IMR-90 (cell line): ENCODE data around the gene CMSS1. TPM values are rescaled to one million over a fixed set of nuclear protein-coding genes. Genes with fewer than 3 reads are reported as not detected.

ENCODE experiments used
- ATAC-seq: fragments of 200-7000 bp; cut with Tn5 transposase; 2 replicates; pipeline ENCODE4 v1.9.1; 2020; ENCODE audit warnings: low read depth, mild to moderate bottlenecking, moderate library complexity
- BruUV-seq: library from RNA; stranded (reverse); fragments of 400-500 nt; replicated peaks from 2 replicates; lab custom pipeline; 2021; lab: Mats Ljungman, UMichigan
- CTCF ChIA-PET: fragments of 300-600 bp; formaldehyde crosslinking; extraction: SDS; loops from one replicate; lab custom pipeline; 2021; ENCODE audit warnings: antibody characterized with exemption; lab: Yijun Ruan, JAX
- POLR2A ChIA-PET: fragments of 300-600 bp; sonication (Branson Sonifier 250); formaldehyde crosslinking; loops from one replicate; lab custom pipeline; 2022; ENCODE audit warnings: antibody characterized with exemption; ENCODE audit not compliant: unreplicated experiment; lab: Charles Lee
- DNase-seq: peaks from one replicate; pipeline ENCODE4 v3.0.0; 2013
- H2AFZ ChIP-seq: replicated peaks from 2 replicates; pipeline ENCODE3; 2013; ENCODE audit warnings: low read length, mild to moderate bottlenecking; ENCODE audit not compliant: poor library complexity
- H2AK5ac ChIP-seq: 2 replicates; pipeline ENCODE4 v1.6.1; 2013; ENCODE audit warnings: low read depth, low read length, inconsistent platforms
- H2AK9ac ChIP-seq: replicated peaks from 2 replicates; pipeline ENCODE3; 2013; ENCODE audit warnings: mild to moderate bottlenecking, low read depth, low read length, moderate library complexity; ENCODE audit not compliant: poor library complexity
- H2BK120ac ChIP-seq: 2 replicates; pipeline ENCODE4 v1.6.1; 2013; ENCODE audit warnings: low read depth, low read length, inconsistent platforms
- H2BK15ac ChIP-seq: 3 replicates; pipeline ENCODE4 v1.6.1; 2013; ENCODE audit warnings: low read depth, low read length, inconsistent platforms
- H2BK20ac ChIP-seq: 2 replicates; pipeline ENCODE4 v1.6.1; 2013; ENCODE audit warnings: low read depth, mild to moderate bottlenecking, inconsistent platforms, low read length, moderate library complexity
- H2BK5ac ChIP-seq: 2 replicates; pipeline ENCODE4 v1.6.1; 2013; ENCODE audit warnings: mild to moderate bottlenecking, low read depth, low read length, inconsistent platforms; ENCODE audit not compliant: poor library complexity, severe bottlenecking
- H3K14ac ChIP-seq: replicated peaks from 2 replicates; pipeline ENCODE4 v1.6.1; 2013; ENCODE audit warnings: low read depth, low read length, inconsistent platforms
- H3K18ac ChIP-seq: 2 replicates; pipeline ENCODE4 v1.6.1; 2013; ENCODE audit warnings: low read depth, low read length, control low read depth
- H3K23ac ChIP-seq: 2 replicates; pipeline ENCODE4 v1.6.1; 2013; ENCODE audit warnings: low read depth, low read length, inconsistent platforms
- H3K27ac ChIP-seq: 2 replicates; pipeline ENCODE4 v1.5.1; 2013; ENCODE audit warnings: mild to moderate bottlenecking, control low read depth, low read length; ENCODE audit not compliant: insufficient read depth
- H3K27me3 ChIP-seq: 2 replicates; pipeline ENCODE4 v1.6.1; 2013; ENCODE audit warnings: low read length; ENCODE audit not compliant: control insufficient read depth, insufficient read depth
- H3K36me3 ChIP-seq: 2 replicates; pipeline ENCODE4 v1.6.1; 2013; ENCODE audit warnings: low read length, mixed read lengths; ENCODE audit not compliant: control insufficient read depth, insufficient read depth
- H3K4ac ChIP-seq: 2 replicates; pipeline ENCODE4 v1.6.1; 2013; ENCODE audit warnings: low read depth, low read length, inconsistent platforms
- H3K4me1 ChIP-seq: 2 replicates; pipeline ENCODE4 v1.6.1; 2013; ENCODE audit warnings: low read length, mixed read lengths; ENCODE audit not compliant: control insufficient read depth, insufficient read depth
- H3K4me2 ChIP-seq: 2 replicates; pipeline ENCODE4 v1.6.1; 2013; ENCODE audit warnings: low read depth, mild to moderate bottlenecking, control low read depth, low read length, moderate library complexity
- H3K4me3 ChIP-seq: 2 replicates; pipeline ENCODE4 v1.5.1; 2013; ENCODE audit warnings: low read depth, mild to moderate bottlenecking, control low read depth, low read length, moderate library complexity; ENCODE audit not compliant: insufficient read depth
- H3K56ac ChIP-seq: 2 replicates; pipeline ENCODE4 v1.6.1; 2013; ENCODE audit warnings: low read length, inconsistent platforms; ENCODE audit not compliant: insufficient read depth; ENCODE audit errors: extremely low read depth
- H3K79me1 ChIP-seq, 2 experiments: 2 replicates each; pipeline ENCODE4 v1.6.1; 2013; ENCODE audit warnings: low read length in 2 of 2, inconsistent platforms in 1 of 2, low read depth in 1 of 2
- H3K9ac ChIP-seq: 2 replicates; pipeline ENCODE4 v1.6.1; 2013; ENCODE audit warnings: low read depth, low read length, control low read depth
- H3K9me1 ChIP-seq: 2 replicates; pipeline ENCODE4 v1.6.1; 2013; ENCODE audit warnings: low read length, inconsistent platforms; ENCODE audit not compliant: insufficient read depth
- H3K9me3 ChIP-seq: 2 replicates; pipeline ENCODE4 v1.6.1; 2013; ENCODE audit warnings: low read length; ENCODE audit not compliant: control insufficient read depth, insufficient read depth
- H4K20me1 ChIP-seq: 2 replicates; pipeline ENCODE4 v1.6.1; 2013; ENCODE audit warnings: low read length, inconsistent platforms; ENCODE audit not compliant: insufficient read depth
- H4K5ac ChIP-seq: 2 replicates; pipeline ENCODE4 v1.6.1; 2013; ENCODE audit warnings: mild to moderate bottlenecking, low read depth, low read length, control low read depth
- H4K8ac ChIP-seq, 2 experiments: 2 replicates each; pipeline ENCODE4 v1.6.1; 2013; ENCODE audit warnings: low read depth in 2 of 2, low read length in 2 of 2, control low read depth in 1 of 2, inconsistent platforms in 1 of 2
- H4K91ac ChIP-seq: 2 replicates; pipeline ENCODE4 v1.6.1; 2013; ENCODE audit warnings: low read depth, low read length, inconsistent platforms; ENCODE audit not compliant: insufficient read depth
- FOS ChIP-seq: fragments of 150-350 bp; IDR thresholded peaks from 2 replicates; pipeline ENCODE4 v1.6.1; 2016; ENCODE audit warnings: low read depth, low read length
- WGBS, 2 experiments: methylation state at CpG; one replicate each; pipeline versions ENCODE4 v1.1.5 to v1.1.7; 2013; ENCODE audit warnings: missing lambda C conversion rate in 2 of 2; ENCODE audit not compliant: insufficient read length in 1 of 2; ENCODE audit errors: extremely low coverage in 2 of 2; 5-methylcytosine and 5-hydroxymethylcytosine counted together
- dilution Hi-C: fragments of 300-500 bp; cut with HindIII; formaldehyde crosslinking; loops from one replicate; pipeline ENCODE4 v1.14.3; 2018; ENCODE audit warnings: low sequenced_read_pairs; ENCODE audit not compliant: unreplicated experiment
- in situ Hi-C: fragments of 300-500 bp; cut with MboI; formaldehyde crosslinking; loops from 3 replicates; pipeline ENCODE4 v1.14.3; 2019; ENCODE audit warnings: low sequenced_read_pairs, inconsistent platforms, mixed read lengths
- intact Hi-C: fragments of 100-400 bp; cut with micrococcal nuclease; formaldehyde crosslinking; loops from 2 replicates; pipeline ENCODE4 v1.10.0; 2022
- polyA plus RNA-seq, 3 experiments: library from polyadenylated mRNA; depleted of rRNA; stranded (reverse); fragments of >200 nt; gene quantifications; 2 replicates each; pipeline ENCODE4 v1.2.3, GENCODE V29; 2012; ENCODE audit warnings: low replicate concordance in 1 of 3
- total RNA-seq: library from RNA; depleted of rRNA; stranded (reverse); fragments of >200 nt; gene quantifications from 2 replicates; pipeline ENCODE4 v1.2.3, GENCODE V29; 2012
- TF ChIP-seq, protein P1 (sequence below): fragments of 150-350 bp; IDR thresholded peaks from 2 replicates; pipeline ENCODE4 v1.6.1; 2017; ENCODE audit warnings: mild to moderate bottlenecking, antibody characterized with exemption, low read length, low read depth

CMSS1 gene
- total and polyA plus RNA-seq, 2 of the 4 experiments (the other 2 are of a cell fraction) = 12.5 to 13.6 TPM

- peak; percentile 60; the same call in 1 of the 2 replicates for ATAC-seq
- Histone ChIP-seq H3K9me1 (no peaks in the 10 kb centered on the region), H4K20me1 (no peaks in the 10 kb centered on the region), H3K4ac (no peak overlapping the region; the same call in 1 of the 2 replicates), H3K27me3 (no peaks in the 10 kb centered on the region), H3K56ac (no peak overlapping the region), H3K9me3 (no peaks in the 10 kb centered on the region), H3K4me1 (peaks cover 5% of the 10 kb centered on the region; the same call in 1 of the 2 replicates), H4K8ac (no peak overlapping the region), H3K4me3 (no peak overlapping the region), H2AFZ (no peak overlapping the region), H3K27ac (no peak overlapping the region), H3K36me3 (no peaks in the 10 kb centered on the region), H2AK5ac (no peak overlapping the region), H2AK9ac (no peak overlapping the region), H2BK20ac (no peak overlapping the region), H2BK5ac (no peak overlapping the region), H3K23ac (no peak overlapping the region), H2BK15ac (no peak overlapping the region), H3K4me2 (no peak overlapping the region), H3K14ac (peak overlapping the region; percentile 16; the same call in 1 of the 2 replicates), H4K5ac (no peak overlapping the region), H2BK120ac (no peak overlapping the region), H3K18ac (peak overlapping the region; percentile 64; the same call in 1 of the 2 replicates), H4K91ac (no peak overlapping the region), H3K9ac (no peak overlapping the region), H3K79me1 (peaks cover 0 to 6% of the 10 kb centered on the region in 2 experiments; a peak in 1 of 4 replicates)
- peak; percentile 74 for DNase-seq
- CTCF ChIA-PET = no interaction called here
- intact Hi-C loops (no loop called here), in situ Hi-C loops (no loop called here), dilution Hi-C loops (no loop called here)
- BruUV-seq = no TSS peak
- no CpG with 5 or more reads among the region's 3 CpGs for WGBS, 2 experiments
- TF ChIP-seq, protein P1, sequence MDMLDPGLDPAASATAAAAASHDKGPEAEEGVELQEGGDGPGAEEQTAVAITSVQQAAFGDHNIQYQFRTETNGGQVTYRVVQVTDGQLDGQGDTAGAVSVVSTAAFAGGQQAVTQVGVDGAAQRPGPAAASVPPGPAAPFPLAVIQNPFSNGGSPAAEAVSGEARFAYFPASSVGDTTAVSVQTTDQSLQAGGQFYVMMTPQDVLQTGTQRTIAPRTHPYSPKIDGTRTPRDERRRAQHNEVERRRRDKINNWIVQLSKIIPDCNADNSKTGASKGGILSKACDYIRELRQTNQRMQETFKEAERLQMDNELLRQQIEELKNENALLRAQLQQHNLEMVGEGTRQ = no peak
- peak; percentile 17; the same call in 1 of the 2 replicates for TF ChIP-seq FOS
- POLR2A ChIA-PET = no interaction called here
These were observed 92.2 kb downstream of the CMSS1 start for GRCh38 chr3:99909714-99910495.
